HEK293T (cell line): ENCODE results near the gene MORC4.

Experiments
- BHLHE40 ChIP-seq: fragments of 450-650 bp; IDR thresholded peaks from 2 replicates; pipeline ENCODE4 v1.6.1; 2016; ENCODE audit warnings: mild to moderate bottlenecking, moderate library complexity, borderline replicate concordance
- FOXA1 ChIP-seq: fragments of 450-650 bp; IDR thresholded peaks from 2 replicates; pipeline ENCODE4 v1.6.1; 2016; ENCODE audit warnings: mild to moderate bottlenecking
- FOXM1 ChIP-seq: fragments of 450-650 bp; IDR thresholded peaks from 2 replicates; pipeline ENCODE4 v1.6.1; 2017; ENCODE audit warnings: mild to moderate bottlenecking, borderline replicate concordance
- SP1 ChIP-seq: fragments of 450-650 bp; IDR thresholded peaks from 2 replicates; pipeline ENCODE4 v1.6.1; 2017
- SUZ12 ChIP-seq: fragments of 450-650 bp; IDR thresholded peaks from 2 replicates; pipeline ENCODE4 v1.6.1; 2016; ENCODE audit warnings: mild to moderate bottlenecking
- ZNF384 ChIP-seq: fragments of 450-650 bp; IDR thresholded peaks from 2 replicates; pipeline ENCODE4 v1.6.1; 2016
- TF ChIP-seq, protein P1 (sequence below): fragments of 450-650 bp; IDR thresholded peaks from 2 replicates; pipeline ENCODE4 v1.6.1; 2016

DNA sequence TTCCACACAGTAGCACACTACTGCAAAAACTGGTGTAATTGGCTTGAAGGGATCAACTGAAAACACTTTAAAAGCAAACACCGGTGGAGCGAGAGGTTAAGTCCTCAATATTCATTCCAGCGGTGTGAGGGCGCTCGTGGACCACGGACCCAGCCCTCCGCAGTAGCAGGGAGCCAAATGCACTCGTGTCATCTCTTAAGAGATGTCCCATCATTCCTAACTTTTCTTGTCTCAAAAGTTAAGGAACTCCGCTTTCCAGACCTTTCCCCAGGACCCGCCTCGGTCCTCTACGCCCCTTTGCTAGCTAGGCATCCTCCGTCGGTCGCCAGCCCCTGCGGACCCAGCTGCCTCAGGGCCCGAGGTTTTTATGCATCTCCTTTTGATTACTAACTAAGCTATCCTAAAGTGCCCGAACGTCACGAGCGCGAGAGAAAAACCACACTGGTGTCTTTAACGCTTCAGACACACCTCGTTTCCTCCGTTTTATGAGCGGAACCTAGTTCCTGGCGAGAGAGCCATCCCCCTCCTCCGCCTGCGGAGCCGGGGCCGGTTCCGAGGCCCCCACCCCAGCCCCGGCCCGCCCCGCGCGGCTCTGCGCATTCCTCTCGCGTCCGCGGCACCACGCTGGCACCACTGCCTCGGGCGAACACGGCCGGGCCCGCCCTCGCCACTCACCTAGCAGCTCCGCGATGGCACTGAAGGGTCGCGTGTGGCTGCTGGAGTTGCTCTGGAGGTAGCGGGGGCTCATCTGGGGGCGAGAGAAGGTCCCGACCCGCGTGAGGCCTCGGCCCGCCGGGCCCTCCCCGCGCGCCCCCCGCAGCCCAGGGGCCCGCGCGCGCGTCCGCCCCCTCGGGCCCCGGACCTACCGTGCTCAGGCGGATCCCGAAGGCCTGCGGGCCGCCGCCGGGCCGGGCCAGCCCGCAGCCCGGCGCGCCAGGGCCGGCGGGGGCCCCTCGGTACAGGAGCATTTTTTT, 723 bp downstream of the MORC4 start:
- TF ChIP-seq FOXA1 (no peak), SP1 (no peak), BHLHE40 (no peak), ZNF384 (no peak), SUZ12 (no peak), FOXM1 (0 out of 2 replicates have a peak, but pooled peaks have one; percentile 19)
- TF ChIP-seq, protein P1, sequence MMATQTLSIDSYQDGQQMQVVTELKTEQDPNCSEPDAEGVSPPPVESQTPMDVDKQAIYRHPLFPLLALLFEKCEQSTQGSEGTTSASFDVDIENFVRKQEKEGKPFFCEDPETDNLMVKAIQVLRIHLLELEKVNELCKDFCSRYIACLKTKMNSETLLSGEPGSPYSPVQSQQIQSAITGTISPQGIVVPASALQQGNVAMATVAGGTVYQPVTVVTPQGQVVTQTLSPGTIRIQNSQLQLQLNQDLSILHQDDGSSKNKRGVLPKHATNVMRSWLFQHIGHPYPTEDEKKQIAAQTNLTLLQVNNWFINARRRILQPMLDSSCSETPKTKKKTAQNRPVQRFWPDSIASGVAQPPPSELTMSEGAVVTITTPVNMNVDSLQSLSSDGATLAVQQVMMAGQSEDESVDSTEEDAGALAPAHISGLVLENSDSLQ: no peak
